Dermis microvascular lymphatic vessel endothelial cell (primary cell): ENCODE results near the gene IMMP2L. TPM values are rescaled to one million over a fixed set of nuclear protein-coding genes. Genes with fewer than 3 reads are reported as not detected.
"Not testable (repeated sequence)": the region's sequence is repeated elsewhere in the genome, so short reads cannot be mapped to it uniquely, and the experiment has no call there.

ENCODE experiments used
- DNase-seq, 2 donors: peaks; one replicate each; pipeline versions ENCODE4 v3.0.0 to v3.0.0-alpha.2; 2010; ENCODE audit warnings: low read depth in 2 of 2
- total RNA-seq: library from RNA; depleted of rRNA; stranded (reverse); fragments of >200 nt; gene quantifications from 2 replicates; pipeline ENCODE4 v1.2.1, GENCODE V29; 2014

IMMP2L gene
- total RNA-seq, 1 donor from 2014 or later: 6.0 TPM

DNA sequence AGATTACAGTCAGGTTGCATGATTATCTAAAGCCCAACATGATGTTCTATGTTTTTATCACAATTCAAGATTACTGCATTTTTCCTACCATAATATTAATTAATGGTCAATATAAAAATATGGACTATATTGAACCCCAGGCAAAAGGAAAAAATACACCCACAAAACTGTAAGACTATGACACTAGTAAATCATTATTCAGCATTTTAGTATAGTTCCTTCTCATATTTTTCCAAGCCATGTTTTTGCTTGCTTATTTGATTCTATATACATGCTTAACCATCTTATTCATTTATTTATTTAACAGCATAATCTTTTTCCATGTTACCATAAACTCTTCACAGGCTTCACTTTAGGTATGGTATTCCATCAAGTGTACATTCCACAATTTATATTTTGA lies 101.6 kb downstream of the IMMP2L start:
- no peak for DNase-seq

DNA sequence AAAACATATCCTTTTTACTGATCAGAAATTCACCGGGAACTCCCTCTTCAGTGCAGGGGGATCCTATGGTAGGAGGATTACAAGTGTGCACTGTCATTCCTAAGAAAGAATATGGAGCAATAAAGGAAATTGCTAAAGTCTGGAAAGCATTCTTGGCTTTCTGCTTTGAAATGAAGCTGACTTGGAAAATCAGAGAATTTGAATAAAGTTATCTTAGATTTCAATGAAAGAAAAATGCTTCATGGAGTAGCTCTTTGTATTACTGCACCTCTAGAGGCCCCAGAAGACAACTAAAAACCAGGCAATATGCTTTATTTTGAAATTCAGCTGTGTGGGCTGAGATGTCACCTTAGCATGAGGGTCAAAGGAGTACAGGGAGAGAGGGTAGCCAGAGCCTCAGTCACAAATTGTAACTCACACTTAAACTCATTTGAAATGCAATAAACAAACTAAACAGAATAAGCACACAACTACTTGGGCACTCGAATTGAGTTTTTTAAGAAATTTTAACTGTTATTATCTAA lies 102.5 kb downstream of the IMMP2L start:
- DNase-seq: no peak

DNA sequence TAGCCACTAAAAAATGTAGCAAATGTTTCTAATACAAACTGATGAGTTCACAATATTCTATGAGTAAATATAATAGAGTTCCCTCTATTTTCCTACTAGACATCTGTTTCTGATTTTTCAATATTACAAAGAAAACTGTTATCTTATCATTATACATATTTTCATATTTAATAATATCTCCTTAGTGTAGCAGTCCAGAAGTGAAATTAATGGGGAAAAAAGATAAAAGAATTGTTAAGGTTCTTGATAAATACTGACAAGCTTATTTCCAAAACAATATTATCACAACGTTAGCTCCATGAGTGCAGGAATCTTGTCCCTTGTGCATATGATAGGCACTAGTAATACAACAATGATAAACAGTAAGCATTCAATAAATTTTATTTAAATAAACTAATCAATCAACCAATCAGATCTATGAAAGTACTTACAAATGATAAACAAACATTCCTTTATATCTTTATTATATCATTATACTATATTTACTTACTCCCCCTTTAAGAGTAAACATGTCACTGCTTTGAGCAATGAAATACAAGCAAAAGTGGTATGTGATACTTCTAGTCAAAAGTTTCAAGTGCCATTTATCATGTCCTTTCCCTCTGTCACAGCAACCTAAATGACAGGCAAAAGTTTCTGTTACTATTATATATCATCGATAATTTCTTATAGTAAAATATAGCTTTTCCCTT lies 103.1 kb downstream of the IMMP2L start:
- DNase-seq: no peak

DNA sequence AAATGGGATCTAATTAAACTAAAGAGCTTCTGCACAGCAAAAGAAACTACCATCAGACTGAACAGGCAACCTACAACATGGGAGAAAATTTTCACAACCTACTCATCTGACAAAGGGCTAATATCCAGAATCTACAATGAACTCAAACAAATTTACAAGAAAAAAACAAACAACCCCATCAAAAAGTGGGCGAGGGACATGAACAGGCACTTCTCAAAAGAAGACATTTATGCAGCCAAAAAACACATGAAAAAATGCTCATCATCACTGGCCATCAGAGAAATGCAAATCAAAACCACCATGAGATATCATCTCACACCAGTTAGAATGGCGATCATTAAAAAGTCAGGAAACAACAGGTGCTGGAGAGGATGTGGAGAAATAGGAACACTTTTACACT lies 111.6 kb downstream of the IMMP2L start:
- not testable (repeated sequence) for DNase-seq

DNA sequence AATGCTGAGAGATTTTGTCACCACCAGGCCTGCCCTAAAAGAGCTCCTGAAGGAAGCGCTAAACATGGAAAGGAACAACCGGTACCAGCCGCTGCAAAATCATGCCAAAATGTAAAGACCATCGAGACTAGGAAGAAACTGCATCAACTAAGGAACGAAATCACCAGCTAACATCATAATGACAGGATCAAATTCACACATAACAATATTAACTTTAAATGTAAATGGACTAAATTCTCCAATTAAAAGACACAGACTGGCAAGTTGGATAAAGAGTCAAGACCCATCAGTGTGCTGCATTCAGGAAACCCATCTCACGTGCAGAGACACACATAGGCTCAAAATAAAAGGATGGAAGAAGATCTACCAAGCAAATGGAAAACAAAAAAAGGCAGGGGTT lies 114.8 kb downstream of the IMMP2L start:
- not testable (repeated sequence) for DNase-seq

DNA sequence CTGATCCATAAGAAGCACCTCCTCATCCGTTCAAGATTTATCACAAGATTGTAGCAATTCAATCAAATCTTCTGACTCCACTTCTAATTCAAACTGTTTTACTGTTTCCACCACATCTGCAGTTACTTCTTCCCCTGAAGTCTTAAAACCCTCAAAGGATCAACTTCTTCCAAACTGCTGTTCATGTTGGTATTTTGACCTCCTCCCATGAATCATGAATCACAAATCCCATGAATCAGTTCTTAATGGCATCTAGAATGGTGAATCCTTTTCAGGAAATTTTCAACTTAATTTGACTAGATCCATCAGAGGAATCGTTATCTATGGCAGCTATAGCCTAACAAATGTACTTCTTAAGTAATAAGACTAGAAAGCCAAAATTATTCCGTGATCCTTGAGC lies 122.3 kb downstream of the IMMP2L start:
- no peak for DNase-seq

DNA sequence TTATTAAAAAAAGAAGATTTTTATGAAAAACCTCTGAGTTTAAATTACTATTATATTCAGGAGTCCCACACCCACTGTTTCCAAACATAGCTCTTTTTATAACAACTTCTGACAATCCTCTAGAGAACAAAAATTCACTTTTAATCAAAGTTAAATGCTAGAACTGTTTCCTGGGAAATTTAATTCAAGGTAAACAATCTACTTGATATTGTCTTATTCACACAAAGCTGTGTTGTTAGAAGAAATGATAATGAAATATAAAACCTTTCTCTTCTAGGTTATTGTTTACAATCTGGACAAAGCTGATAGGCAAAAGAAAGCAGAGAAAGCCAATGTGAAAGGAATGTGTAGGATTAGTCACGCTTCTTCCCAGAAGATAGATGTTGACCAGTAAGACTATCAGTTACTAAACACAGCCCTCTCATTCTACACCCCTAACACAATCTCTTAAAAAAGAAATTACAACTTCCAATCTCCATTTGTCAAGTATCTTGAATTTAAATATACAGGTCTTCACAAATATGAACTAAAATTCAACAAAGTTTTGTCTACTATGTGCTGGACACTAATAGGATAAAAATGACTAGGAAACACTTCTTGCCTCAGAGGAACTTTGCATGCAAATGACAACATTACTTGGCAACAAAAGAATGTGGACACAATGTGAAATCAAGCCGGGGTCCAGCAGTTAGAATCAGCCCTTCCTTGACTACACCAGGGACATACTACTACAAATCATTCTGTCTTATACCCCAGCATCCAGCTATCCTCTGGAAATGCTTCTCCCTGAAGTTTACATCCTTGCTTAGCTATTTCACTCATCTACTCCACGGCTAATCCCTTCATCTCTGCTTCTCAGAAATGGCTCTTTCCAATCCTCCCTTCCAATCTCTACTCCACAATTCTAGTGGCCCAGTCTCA lies 123.7 kb downstream of the IMMP2L start:
- DNase-seq: peak in 1 of 2 donors; percentile 40

DNA sequence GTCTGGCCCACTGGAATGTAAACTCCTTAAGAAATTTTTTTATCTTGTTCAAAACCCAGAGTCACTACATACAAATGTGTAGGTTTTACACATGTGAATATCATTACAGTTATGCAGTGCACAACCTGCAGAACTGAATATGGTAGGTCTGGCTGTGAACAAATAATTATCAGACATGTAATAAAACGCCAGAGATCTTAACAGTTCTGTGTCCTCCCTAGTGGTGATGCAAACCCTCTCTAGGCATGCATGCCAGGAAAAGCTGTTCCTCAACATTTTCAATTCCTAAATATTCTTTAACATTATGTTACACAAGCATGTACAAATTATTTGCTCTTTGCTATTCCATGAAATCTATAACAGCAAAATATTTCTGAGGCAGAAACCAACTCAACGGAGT lies 124.6 kb downstream of the IMMP2L start:
- no peak for DNase-seq

DNA sequence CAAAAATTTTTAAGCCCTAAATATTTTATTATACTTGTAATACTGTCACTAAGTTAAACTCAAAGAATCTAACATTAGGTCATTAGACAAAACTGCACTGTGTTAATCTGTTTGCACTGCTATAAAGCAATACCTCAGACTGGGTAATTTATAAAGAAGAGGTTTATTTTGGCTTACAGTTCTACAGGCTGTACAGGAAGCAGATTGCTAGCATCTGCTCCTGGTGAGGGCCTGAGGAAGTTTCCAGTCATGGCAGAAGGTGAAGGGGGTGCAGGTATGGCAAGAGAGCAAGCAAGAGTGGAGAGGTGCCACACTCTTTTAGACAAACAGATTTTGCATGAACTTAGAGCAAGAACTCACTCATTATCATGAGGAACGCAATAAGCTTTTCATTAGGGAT lies 125.7 kb downstream of the IMMP2L start:
- DNase-seq: no peak

DNA sequence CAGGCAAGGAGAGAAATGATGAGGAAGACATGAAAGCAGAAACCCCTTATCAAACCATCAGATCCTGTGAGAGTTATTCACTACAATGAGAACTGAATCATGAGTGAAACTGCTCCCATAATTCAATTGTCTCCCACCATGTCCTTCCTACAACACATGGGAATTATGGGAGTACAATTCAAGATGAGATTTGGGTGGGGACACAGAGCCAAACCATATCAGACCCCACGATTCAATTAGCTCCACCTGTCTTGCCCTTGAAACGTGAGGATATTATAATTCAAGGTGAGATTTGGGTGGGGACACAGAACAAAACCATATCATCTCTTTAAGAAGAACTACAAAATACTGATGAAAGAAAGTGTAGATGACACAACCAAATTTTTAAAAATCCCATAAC lies 128.9 kb downstream of the IMMP2L start:
- no peak for DNase-seq

DNA sequence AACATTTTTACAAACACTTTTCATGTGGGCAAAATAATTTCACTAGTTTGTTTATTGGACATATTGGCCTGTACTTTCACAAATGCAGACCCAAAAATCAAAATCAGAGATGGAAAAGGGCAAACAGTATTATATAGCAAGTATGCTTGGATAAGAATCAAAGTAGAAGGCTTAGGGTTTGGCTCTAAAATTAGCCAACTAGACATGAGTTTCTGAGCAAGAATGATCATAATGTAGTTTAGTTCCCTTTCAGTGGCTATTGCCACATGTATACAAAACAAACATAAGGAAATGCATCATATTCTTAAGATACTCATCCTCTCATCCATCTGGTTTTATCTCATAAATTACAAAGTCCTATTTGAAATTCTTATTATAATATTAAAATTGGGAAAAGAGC lies 132.5 kb downstream of the IMMP2L start:
- DNase-seq: no peak

DNA sequence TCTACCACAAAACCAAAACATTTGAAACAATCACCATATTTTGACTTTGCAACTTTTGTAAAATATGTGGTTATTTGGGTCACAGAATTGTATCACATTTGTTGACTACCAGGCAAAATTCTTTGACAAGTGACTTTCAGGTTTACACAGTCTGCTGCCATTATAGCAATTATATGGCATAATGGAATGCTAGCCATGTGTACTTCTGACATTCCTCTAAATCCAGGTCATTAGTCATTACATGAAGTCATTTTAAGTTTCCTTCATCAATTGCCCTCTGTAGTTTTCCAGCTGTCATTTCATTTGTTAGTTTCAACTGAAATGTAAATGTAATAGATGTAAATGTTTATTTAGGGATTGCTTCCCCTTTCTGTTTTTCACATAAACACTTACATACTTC lies 137.5 kb downstream of the IMMP2L start:
- peak in 1 of 2 donors; percentile 23 for DNase-seq

DNA sequence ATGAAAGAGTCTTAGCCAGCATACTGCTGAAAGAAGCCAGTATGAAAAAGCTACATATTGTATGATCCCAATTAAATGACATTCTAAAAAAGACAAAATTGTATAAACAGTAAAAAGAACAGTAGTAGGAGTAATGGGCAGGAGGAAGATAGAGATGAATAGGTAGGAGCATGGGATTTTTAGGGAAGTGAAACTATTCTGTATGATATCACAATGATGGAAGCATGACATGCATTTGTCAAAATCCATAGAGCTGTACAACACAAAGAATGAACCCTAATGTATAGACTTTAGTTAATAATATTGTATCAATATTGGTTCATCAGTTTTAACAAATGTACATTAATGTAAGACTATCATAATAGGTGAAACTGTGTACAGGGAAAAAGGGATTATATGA lies 147.9 kb downstream of the IMMP2L start:
- DNase-seq: no peak

DNA sequence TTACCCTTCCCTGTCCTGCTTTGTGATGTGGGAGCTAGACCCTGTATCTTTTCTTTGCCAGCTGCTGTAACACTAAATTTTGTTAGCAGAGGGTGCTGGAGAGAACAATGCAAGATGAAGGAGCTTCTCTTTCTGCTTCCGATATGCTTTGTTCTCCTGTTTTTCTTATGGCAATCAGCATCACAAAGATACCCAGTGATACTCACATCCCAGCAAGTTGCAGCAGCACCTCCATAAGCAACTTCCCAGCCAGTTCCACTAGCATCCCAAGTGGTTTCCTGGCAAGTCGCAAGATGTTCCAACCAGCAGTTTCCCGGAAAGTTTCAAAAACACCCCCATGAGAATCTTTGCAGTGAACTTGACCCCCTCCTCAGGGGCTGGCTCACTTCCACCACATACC lies 148.6 kb downstream of the IMMP2L start:
- no peak for DNase-seq

DNA sequence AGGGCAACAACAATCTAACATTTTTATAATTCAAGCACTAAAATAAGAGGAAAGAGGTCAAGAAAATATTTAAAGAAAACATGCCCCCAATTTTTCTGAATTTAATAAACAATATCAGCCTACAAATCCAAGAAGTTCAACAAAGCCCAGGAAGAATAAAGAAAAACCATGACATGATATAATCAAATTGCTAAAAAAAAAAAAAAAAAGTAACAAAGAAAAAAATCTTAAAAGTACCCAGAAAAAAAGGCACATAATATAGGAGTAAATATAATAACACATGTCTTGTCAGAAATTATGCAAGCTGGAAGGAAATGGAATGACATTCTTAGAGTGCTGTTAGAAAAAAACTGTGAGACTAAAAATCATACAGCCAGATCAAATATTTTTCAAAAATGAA lies 151.4 kb downstream of the IMMP2L start:
- DNase-seq: no peak

DNA sequence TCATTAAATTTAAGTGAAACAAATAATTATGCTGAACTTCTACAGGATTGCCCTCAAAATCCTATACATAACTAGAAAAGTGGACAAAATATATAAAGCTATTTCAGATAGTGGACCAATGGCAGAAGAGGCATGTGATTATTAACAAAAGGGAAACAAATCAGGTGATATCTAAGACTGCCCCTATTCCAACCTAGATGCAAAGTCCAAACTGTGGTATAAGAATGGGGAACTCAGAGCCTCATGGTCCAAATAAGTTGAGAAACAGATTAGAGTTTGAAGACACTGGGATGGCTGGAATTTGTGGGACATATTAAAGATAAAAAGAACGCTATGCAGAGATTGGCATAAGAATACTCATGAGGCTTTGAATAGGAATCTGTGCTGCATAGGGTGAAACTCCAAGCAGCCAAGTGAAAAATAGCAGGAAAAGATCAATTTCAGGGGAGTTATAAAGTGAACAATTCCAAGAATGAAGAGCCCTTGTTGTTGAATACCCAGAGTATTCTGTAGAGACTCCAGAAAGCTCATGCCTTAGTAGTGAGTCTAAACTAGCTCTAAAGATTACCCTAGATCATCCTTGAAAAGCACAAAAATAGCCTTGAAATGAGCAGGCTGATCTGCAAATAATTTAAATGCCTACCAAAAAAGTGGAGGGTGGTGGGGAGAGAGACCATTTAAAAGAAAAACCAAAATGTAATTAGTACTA lies 152.4 kb downstream of the IMMP2L start:
- DNase-seq: no peak

DNA sequence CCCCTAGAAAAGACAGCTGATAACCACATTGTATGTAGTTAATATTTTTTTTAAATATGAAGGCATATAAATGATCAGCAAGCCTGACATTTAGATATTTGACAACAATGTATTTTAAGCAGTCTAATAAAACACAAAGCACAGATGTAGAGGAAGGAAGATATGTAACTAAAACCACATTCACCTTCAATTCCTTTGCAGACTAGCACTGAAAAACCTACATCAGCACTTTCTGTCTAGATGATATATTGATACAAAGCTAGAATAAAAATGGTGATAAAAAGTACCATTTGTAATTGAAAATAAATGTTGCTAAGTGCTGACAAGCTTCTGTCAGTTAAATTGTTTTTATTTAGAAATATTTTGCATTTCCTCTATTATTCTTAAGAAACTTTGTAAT lies 153.6 kb downstream of the IMMP2L start:
- no peak for DNase-seq

DNA sequence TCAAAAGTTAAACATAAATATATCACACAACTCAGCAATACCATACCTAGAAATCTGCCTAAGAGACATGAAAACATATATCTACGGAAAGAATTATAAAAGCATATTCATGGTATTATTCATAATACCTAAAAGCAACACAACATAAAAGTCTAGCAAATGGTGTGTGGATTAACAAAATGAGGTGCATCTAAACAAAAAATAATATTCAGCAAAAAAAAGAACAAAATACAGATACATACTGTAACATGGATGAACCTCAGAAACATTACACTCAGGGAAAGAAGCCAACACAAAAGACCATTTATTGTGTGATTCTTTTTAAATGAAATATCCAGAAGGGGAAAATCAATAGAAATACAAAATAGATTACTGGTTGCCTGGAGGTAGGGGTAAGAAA lies 155.0 kb downstream of the IMMP2L start:
- no peak for DNase-seq

DNA sequence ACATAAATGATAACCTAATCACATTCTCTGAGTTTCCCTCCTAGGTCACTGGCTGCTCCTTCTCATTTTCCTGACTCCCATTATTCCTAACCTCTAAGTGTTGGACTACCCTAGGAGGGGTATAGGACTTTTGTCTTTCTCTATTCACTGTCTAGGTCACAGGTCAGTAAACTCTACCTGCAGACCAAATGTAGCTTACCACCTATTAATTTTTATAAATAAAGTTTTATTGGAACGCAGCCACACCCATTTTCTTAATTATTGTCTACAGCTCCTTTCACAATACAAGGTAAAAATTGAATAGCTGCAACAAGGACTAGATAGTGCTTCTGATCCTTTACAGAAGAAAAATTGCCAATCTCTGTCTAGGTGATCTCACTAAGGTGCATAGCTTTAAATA lies 156.7 kb downstream of the IMMP2L start:
- DNase-seq: no peak

DNA sequence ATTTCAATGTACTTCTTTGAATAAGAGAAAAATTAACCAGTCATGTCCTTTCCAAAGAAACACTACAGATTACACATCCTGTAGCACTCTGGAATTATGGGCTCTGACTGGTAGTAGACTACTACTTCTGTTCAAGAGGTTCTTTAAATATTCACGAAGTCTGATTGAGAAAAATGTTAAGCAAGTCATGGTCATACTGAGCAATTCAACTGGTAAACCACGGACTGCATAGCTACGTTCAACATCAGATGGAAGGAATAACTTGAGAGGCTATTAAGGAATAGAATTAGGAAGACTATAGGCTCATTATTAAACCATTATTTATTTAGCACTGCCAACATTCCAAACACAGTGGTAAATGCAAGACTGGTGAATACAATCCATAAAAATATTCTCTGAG lies 160.8 kb downstream of the IMMP2L start:
- no peak for DNase-seq

DNA sequence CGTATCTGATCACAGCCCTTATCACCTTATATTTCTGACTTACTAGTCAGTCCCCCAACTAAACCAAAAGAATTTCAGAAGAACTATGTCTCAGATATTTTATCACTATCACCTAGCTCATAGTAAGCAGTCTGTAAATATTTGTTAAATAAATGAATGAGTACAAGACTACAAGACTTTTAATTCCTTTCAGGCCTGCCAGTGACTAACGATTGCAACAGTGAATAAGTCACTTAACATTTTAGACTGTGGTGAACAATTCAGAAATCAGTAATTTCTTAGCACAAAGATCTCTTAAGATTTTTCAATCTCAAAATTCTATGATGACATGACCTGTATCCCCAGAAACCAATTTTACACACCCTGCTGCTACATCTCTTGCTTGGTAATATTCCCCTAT lies 162.2 kb downstream of the IMMP2L start:
- DNase-seq: no peak

DNA sequence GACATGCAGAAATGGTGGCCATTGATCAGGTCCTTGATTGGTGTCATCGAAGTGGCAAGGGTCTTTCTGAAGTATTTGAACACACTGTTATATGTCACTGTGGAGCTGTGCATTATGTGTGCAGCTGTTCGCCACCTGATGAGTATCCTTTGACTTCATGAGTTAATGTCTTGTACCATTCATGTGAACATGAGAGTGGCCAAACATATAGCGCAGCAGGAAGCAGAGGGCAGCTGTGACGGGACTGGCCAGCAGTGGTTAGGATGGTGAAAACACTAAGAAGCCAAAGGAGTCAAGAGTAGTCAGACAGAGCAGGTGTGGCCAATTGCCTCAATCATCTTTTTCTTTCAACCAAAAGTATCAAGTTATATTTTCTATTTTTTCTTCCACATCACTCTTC lies 167.4 kb downstream of the IMMP2L start:
- no peak for DNase-seq
